IPS-11a (cell line): Measurements from ENCODE around the gene GPR141.
"Not testable (repeated sequence)": the region's sequence is repeated elsewhere in the genome, so short reads cannot be mapped to it uniquely, and the experiment has no call there.

Experiments
- H3K4me3 ChIP-seq: one replicate; pipeline ENCODE4 v1.5.1; 2013; ENCODE audit warnings: low read depth, low read length, control low read depth

Gene GPR141

GRCh38 chr7:37686556-37687345 lies 3.2 kb downstream of the GPR141 start:
- H3K4me3 ChIP-seq: no peak overlapping the region

- H3K4me3 ChIP-seq: no peak overlapping the region
Measured at GRCh38 chr7:37690206-37690605, 6.6 kb downstream of the GPR141 start.

GRCh38 chr7:37694208-37695094 lies 10.9 kb downstream of the GPR141 start:
- no peak overlapping the region for H3K4me3 ChIP-seq

- no peak overlapping the region for H3K4me3 ChIP-seq
Measured at GRCh38 chr7:37698276-37698675, 14.7 kb downstream of the GPR141 start.

- no peak overlapping the region for H3K4me3 ChIP-seq
Measured at GRCh38 chr7:37698782-37699181, 15.2 kb downstream of the GPR141 start.

GRCh38 chr7:37701769-37702168 lies 18.2 kb downstream of the GPR141 start:
- H3K4me3 ChIP-seq: no peak overlapping the region

GRCh38 chr7:37703361-37703760 lies 19.8 kb downstream of the GPR141 start:
- H3K4me3 ChIP-seq: no peak overlapping the region

GRCh38 chr7:37704328-37704833 lies 20.8 kb downstream of the GPR141 start:
- H3K4me3 ChIP-seq: not testable (repeated sequence)

GRCh38 chr7:37705976-37706375 lies 22.4 kb downstream of the GPR141 start:
- H3K4me3 ChIP-seq: no peak overlapping the region

- H3K4me3 ChIP-seq: no peak overlapping the region
Measured at GRCh38 chr7:37706804-37707203, 23.2 kb downstream of the GPR141 start.

GRCh38 chr7:37707754-37708485 lies 24.4 kb downstream of the GPR141 start:
- no peak overlapping the region for H3K4me3 ChIP-seq

- no peak overlapping the region for H3K4me3 ChIP-seq
Measured at GRCh38 chr7:37709631-37710509, 26.3 kb downstream of the GPR141 start.

- H3K4me3 ChIP-seq: no peak overlapping the region
Measured at GRCh38 chr7:37713613-37714012, 30.0 kb downstream of the GPR141 start.

- no peak overlapping the region for H3K4me3 ChIP-seq
Measured at GRCh38 chr7:37714606-37715005, 31.0 kb downstream of the GPR141 start.

GRCh38 chr7:37718585-37718984 lies 35.0 kb downstream of the GPR141 start:
- H3K4me3 ChIP-seq: no peak overlapping the region

GRCh38 chr7:37719077-37719476 lies 35.5 kb downstream of the GPR141 start:
- H3K4me3 ChIP-seq: no peak overlapping the region

GRCh38 chr7:37724732-37725131 lies 41.2 kb downstream of the GPR141 start:
- no peak overlapping the region for H3K4me3 ChIP-seq

GRCh38 chr7:37726016-37726415 lies 42.5 kb downstream of the GPR141 start:
- H3K4me3 ChIP-seq: no peak overlapping the region

- H3K4me3 ChIP-seq: no peak overlapping the region
Measured at GRCh38 chr7:37728747-37729146, 45.2 kb downstream of the GPR141 start.

GRCh38 chr7:37729181-37729580 lies 45.6 kb downstream of the GPR141 start:
- no peak overlapping the region for H3K4me3 ChIP-seq
